Measurements from ENCODE around the gene CLIP3. TPM values are rescaled to one million over a fixed set of nuclear protein-coding genes. Genes with fewer than 3 reads are reported as not detected.
"Not testable (repeated sequence)": the region's sequence is repeated elsewhere in the genome, so short reads cannot be mapped to it uniquely, and the experiment has no call there.

CLIP3 gene
- total and polyA plus RNA-seq, 2 experiments from 2014 or later, result 14.9 to 49.0 TPM

DNA sequence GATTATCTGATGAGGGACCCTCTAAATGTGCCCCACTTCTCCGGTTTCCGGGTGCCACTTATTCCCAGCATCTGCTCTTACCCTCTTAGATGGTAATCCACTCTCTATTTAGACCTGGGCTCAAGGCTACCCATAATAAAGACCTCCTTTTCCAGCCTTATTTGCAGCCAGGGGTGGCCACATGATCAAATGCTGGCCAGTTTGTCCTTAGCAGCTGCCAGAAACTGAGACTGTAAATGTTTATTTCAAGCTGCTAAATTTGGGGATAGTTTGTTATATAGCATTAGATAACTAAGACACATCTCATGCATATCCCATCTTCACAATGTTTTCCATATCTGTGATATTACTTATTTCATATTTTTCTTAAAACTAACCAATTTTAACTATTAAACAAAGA lies 11.3 kb upstream of the CLIP3 start:
- H3K36me3 ChIP-seq (ENCODE audit: low read depth), result no peaks in the 10 kb centered on the region

GRCh38 chr19:36041831-36042230 lies 9.2 kb upstream of the CLIP3 start:
- Histone ChIP-seq H3K27me3 (replicated peaks; ENCODE audit: insufficient read depth) (no peaks in the 10 kb centered on the region), H3K9me2 (ENCODE audit: insufficient read depth) (no peaks in the 10 kb centered on the region), H3K79me2 (ENCODE audit: insufficient read depth) (no peaks in the 10 kb centered on the region), H3K27ac (peak overlapping the region; percentile 68), H2AFZ (peak overlapping the region; percentile 75), H4K20me1 (ENCODE audit: insufficient read depth) (no peaks in the 10 kb centered on the region), H3K4me1 (ENCODE audit: insufficient read depth) (peaks cover 24% of the 10 kb centered on the region), H3K36me3 (ENCODE audit: low read depth) (no peaks in the 10 kb centered on the region), H3K9ac (peak overlapping the region; percentile 12; the same call in 1 of the 2 replicates), H3K4me3 (0 out of 2 replicates have a peak overlapping the region, but pooled peaks have one; percentile 24), H3K4me2 (ENCODE audit: unreplicated experiment) (peak overlapping the region; percentile 62), H3F3A (ENCODE audit: insufficient read depth) (peaks cover 8% of the 10 kb centered on the region), H3K9me3 (ENCODE audit: low read depth) (no peaks in the 10 kb centered on the region)
- peak; percentile 80 for DNase-seq
- 0 to 1% methylated on average over 3 of the region's 3 CpGs for WGBS, 2 experiments (ENCODE audit: low coverage in 1 of 2, low lambda C conversion rate in 2 of 2, missing lambda C conversion rate in 2 of 2)
- in situ Hi-C loops (cut with MboI), result no loop called here
- TF ChIP-seq EZH2phosphoT487 (IDR thresholded peaks at IDR 0.05; ENCODE audit: insufficient read depth, low read depth) (no peak), EZH2 (IDR thresholded peaks at IDR 0.05; ENCODE audit: insufficient read depth, poor library complexity, severe bottlenecking) (no peak)

More for the DNA sequence above, 11.3 kb upstream of the CLIP3 start:
- Histone ChIP-seq H3K9ac (no peak overlapping the region), H3K9me3 (ENCODE audit: low read depth) (no peaks in the 10 kb centered on the region), H3K27ac (no peak overlapping the region), H3K4me3 (no peak overlapping the region), H3F3A (ENCODE audit: insufficient read depth) (peaks cover 8% of the 10 kb centered on the region), H3K4me2 (ENCODE audit: unreplicated experiment) (no peak overlapping the region), H3K79me2 (ENCODE audit: insufficient read depth) (no peaks in the 10 kb centered on the region), H4K20me1 (ENCODE audit: insufficient read depth) (no peaks in the 10 kb centered on the region), H3K27me3 (replicated peaks; ENCODE audit: insufficient read depth) (no peaks in the 10 kb centered on the region), H2AFZ (no peak overlapping the region), H3K9me2 (ENCODE audit: insufficient read depth) (no peaks in the 10 kb centered on the region), H3K4me1 (ENCODE audit: insufficient read depth) (peaks cover 26% of the 10 kb centered on the region)
- WGBS, 2 experiments (ENCODE audit: low coverage in 1 of 2, low lambda C conversion rate in 2 of 2, missing lambda C conversion rate in 2 of 2), result 93 to 98% methylated on average over 2 of the region's 2 CpGs
- no peak for DNase-seq
- TF ChIP-seq EZH2phosphoT487 (IDR thresholded peaks at IDR 0.05; ENCODE audit: insufficient read depth, low read depth) (no peak), EZH2 (IDR thresholded peaks at IDR 0.05; ENCODE audit: insufficient read depth, poor library complexity, severe bottlenecking) (no peak)
- in situ Hi-C loops (cut with MboI), result no loop called here

DNA sequence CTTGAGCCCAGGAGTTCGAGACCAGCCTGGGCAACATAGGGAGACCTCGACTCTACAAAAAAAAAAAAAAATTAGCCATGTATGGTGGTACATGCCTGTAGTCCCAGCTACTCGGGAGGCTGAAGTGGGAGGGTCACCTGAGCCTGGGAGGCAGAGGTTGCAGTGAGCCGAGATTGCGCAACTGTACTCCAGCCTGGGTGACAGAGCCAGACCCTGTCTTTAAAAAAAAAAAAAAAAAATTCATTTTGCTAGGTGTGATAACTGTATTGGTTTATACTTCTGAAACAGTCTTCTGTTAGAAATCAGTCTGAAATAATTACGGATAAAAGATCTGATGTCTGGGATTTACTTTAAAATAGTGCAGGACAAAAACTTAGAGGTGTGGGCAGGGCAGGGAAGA lies 8.4 kb upstream of the CLIP3 start:
- H3K4me3 ChIP-seq; DNase-seq; H3K9me2 ChIP-seq (ENCODE audit: insufficient read depth); H3K27me3 ChIP-seq (replicated peaks; ENCODE audit: insufficient read depth); H4K20me1 ChIP-seq (ENCODE audit: insufficient read depth); H3K9me3 ChIP-seq (ENCODE audit: low read depth); H3K36me3 ChIP-seq (ENCODE audit: low read depth); H3F3A ChIP-seq (ENCODE audit: insufficient read depth); H3K79me2 ChIP-seq (ENCODE audit: insufficient read depth); in situ Hi-C loops (cut with MboI); H3K9ac ChIP-seq: not testable (repeated sequence)
- H2AFZ ChIP-seq, result peak overlapping the region; percentile 75
- peak overlapping the region; percentile 68 for H3K27ac ChIP-seq
- WGBS, 2 experiments (ENCODE audit: low coverage in 1 of 2, low lambda C conversion rate in 2 of 2, missing lambda C conversion rate in 2 of 2), result 91 to 93% methylated on average over 6 of the region's 6 CpGs
- peaks cover 16% of the 10 kb centered on the region for H3K4me1 ChIP-seq (ENCODE audit: insufficient read depth)
- peak overlapping the region; percentile 62 for H3K4me2 ChIP-seq (ENCODE audit: unreplicated experiment)

DNA sequence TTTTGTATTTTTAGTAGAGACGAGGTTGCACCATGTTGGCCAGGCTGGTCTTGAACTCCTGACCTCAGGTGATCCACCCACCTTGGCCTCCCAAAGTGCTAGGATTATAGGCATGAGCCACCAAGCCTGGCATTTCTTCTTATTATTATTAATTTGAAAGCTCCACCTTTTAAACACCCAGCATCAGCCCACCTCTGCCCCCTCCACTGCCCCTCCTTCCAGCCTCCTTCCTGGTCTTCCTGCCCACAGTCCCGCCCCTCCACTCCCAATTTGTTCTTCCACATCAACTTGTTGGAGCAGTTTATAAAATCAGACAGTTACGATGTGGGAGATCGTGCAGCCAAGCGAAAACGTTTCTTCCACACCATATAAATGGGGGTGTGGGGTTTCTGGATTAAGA lies 7.8 kb upstream of the CLIP3 start:
- no peak for TF ChIP-seq EZH2 (IDR thresholded peaks at IDR 0.05; ENCODE audit: insufficient read depth, poor library complexity, severe bottlenecking)
- TF ChIP-seq EZH2phosphoT487 (IDR thresholded peaks at IDR 0.05; ENCODE audit: insufficient read depth, low read depth), result no peak
- Histone ChIP-seq H3F3A (ENCODE audit: insufficient read depth) (peaks cover 8% of the 10 kb centered on the region), H3K27ac (no peak overlapping the region), H3K79me2 (ENCODE audit: insufficient read depth) (no peaks in the 10 kb centered on the region), H4K20me1 (ENCODE audit: insufficient read depth) (no peaks in the 10 kb centered on the region), H3K9ac (no peak overlapping the region), H3K9me2 (ENCODE audit: insufficient read depth) (no peaks in the 10 kb centered on the region), H3K4me1 (ENCODE audit: insufficient read depth) (peaks cover 15% of the 10 kb centered on the region), H3K4me3 (no peak overlapping the region), H3K36me3 (ENCODE audit: low read depth) (no peaks in the 10 kb centered on the region), H3K4me2 (ENCODE audit: unreplicated experiment) (no peak overlapping the region), H2AFZ (no peak overlapping the region), H3K27me3 (replicated peaks; ENCODE audit: insufficient read depth) (no peaks in the 10 kb centered on the region), H3K9me3 (ENCODE audit: low read depth) (no peaks in the 10 kb centered on the region)
- WGBS, 2 experiments (ENCODE audit: low coverage in 1 of 2, low lambda C conversion rate in 2 of 2, missing lambda C conversion rate in 2 of 2), result 90% methylated on average over 6 of the region's 6 CpGs
- DNase-seq, result no peak
- in situ Hi-C loops (cut with MboI), result no loop called here

DNA sequence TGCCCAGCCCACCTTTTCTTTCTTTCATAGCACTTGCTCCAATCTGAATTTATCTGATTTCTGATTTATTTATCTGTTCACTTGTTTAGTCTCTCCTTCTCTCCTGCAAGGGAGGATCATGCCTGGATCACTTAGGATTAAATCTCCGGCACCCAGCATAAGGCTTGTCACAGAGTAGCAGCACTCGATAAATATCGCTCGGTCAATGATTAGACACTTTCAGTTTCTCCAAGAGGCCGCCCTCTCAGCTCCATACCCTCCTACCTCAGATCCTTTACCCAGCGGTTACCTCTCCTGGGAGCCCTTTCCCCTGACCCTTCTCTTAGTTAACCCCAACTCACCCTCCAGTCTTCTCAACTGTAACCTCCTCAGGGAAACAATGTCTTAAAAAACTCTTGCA lies 1.4 kb downstream of the CLIP3 start:
- Histone ChIP-seq H3K4me3 (no peak overlapping the region), H3K79me2 (ENCODE audit: insufficient read depth) (peaks cover 7% of the 10 kb centered on the region; the same call in 1 of the 2 replicates), H3K27me3 (replicated peaks; ENCODE audit: insufficient read depth) (no peaks in the 10 kb centered on the region), H3K4me1 (ENCODE audit: insufficient read depth) (peaks cover 8% of the 10 kb centered on the region), H3K9me2 (ENCODE audit: insufficient read depth) (no peaks in the 10 kb centered on the region), H3K4me2 (ENCODE audit: unreplicated experiment) (peak overlapping the region; percentile 85), H3K27ac (no peak overlapping the region), H3K9me3 (ENCODE audit: low read depth) (no peaks in the 10 kb centered on the region), H2AFZ (no peak overlapping the region), H3F3A (ENCODE audit: insufficient read depth) (no peaks in the 10 kb centered on the region), H4K20me1 (ENCODE audit: insufficient read depth) (no peaks in the 10 kb centered on the region), H3K9ac (no peak overlapping the region), H3K36me3 (ENCODE audit: low read depth) (no peaks in the 10 kb centered on the region)
- no peak for DNase-seq
- in situ Hi-C loops (cut with MboI), result no loop called here
- TF ChIP-seq EZH2 (IDR thresholded peaks at IDR 0.05; ENCODE audit: insufficient read depth, poor library complexity, severe bottlenecking) (no peak), EZH2phosphoT487 (IDR thresholded peaks at IDR 0.05; ENCODE audit: insufficient read depth, low read depth) (no peak)
- 90 to 93% methylated on average over 6 of the region's 6 CpGs for WGBS, 2 experiments (ENCODE audit: low coverage in 1 of 2, low lambda C conversion rate in 2 of 2, missing lambda C conversion rate in 2 of 2)
